ENCODE data around the gene CLDN9.

Gene CLDN9

DNA sequence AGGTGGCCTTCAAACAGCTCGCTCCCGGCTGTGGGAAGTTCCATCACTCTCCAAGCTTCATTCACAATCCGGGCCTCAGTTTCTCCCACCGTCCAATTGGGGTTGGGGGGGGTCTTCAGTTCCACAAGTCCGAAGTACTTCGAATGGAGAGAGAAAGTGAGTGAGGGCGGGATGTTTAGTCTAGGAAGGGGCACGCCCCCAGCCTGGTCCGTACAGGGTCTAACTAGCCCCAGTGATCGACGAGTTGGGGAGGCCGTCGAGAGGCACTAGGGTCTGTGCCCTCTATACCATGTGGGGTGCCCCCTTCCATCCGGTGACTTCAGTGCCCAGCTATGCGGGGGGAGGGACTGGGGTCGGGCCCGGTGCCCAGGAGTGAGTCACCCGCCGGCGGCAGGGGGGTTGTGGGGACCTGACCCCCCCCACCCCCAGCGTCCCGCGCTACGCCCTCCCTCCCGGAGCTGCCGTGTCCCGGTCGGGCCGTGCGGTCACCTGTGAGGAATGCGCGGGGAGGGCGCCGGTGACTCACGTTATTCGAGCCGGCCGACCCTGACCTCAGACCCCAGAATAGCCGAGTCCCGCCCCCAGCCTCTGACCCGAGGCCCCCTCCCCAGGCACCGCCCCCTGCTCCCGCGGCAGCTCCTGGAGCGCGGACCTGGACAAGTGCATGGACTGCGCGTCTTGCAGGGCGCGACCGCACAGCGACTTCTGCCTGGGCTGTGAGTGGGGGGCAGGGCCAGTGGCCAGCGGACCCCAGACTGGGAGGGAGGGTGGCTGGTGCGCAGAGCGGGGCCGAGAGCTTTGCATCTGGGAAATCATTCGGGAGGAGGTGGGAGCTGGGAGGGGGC lies 8.1 kb downstream of the CLDN9 start:
- Histone ChIP-seq H3K27me3 (ENCODE audit: insufficient read depth, low read length) (peaks cover 8% of the 10 kb centered on the region), H2AFZ (ENCODE audit: low read depth, low read length) (peak overlapping the region; percentile 14)

DNA sequence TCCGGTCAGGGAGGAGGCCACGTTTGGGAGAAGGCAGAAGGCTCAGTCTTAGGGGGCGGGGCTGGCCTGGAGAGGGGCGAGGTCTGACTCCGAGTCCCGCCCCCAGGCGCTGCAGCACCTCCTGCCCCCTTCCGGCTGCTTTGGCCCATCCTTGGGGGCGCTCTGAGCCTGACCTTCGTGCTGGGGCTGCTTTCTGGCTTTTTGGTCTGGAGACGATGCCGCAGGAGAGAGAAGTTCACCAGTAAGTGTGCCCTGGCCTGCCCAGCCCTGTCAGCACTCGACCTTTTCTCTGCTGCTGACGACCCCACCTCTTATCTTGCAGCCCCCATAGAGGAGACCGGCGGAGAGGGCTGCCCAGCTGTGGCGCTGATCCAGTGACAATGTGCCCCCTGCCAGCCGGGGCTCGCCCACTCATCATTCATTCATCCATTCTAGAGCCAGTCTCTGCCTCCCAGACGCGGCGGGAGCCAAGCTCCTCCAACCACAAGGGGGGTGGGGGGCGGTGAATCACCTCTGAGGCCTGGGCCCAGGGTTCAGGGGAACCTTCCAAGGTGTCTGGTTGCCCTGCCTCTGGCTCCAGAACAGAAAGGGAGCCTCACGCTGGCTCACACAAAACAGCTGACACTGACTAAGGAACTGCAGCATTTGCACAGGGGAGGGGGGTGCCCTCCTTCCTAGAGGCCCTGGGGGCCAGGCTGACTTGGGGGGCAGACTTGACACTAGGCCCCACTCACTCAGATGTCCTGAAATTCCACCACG lies 8.9 kb downstream of the CLDN9 start:
- Histone ChIP-seq H3K4me3 (ENCODE audit: low read length) (peak overlapping the region; percentile 42), H3K4me1 (ENCODE audit: insufficient read depth, low read length) (peaks cover 27% of the 10 kb centered on the region), H3K36me3 (ENCODE audit: insufficient read depth, low read length) (peaks cover 13% of the 10 kb centered on the region), H3K9me3 (ENCODE audit: low read length) (no peaks in the 10 kb centered on the region), H2AFZ (ENCODE audit: low read depth, low read length) (peak overlapping the region; percentile 14), H3K27me3 (ENCODE audit: insufficient read depth, low read length) (peaks cover 6% of the 10 kb centered on the region)

More for the DNA sequence above, 8.1 kb downstream of the CLDN9 start:
- no peaks in the 10 kb centered on the region for H3K9me3 ChIP-seq (ENCODE audit: low read length)
- H3K36me3 ChIP-seq (ENCODE audit: insufficient read depth, low read length): peaks cover 5% of the 10 kb centered on the region
- peak overlapping the region; percentile 42 for H3K4me3 ChIP-seq (ENCODE audit: low read length)
- peaks cover 27% of the 10 kb centered on the region for H3K4me1 ChIP-seq (ENCODE audit: insufficient read depth, low read length)

DNA sequence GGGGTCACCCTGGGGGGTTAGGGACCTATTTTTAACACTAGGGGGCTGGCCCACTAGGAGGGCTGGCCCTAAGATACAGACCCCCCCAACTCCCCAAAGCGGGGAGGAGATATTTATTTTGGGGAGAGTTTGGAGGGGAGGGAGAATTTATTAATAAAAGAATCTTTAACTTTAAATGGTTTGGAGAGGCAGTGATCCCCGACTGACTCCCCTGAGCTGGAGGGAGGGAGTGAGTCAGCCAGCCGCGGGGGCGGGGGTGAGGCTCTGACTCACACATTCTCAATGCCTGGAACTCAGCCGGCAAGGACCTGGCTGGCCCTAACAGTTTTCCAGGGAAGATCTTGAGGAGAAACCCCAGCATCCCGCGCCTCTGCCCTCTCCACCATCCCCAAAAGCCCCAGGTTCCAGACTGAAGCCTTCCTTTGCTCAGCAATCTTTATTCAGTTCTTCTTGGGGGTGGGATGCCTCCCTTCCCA lies 9.5 kb downstream of the CLDN9 start:
- H3K36me3 ChIP-seq (ENCODE audit: insufficient read depth, low read length): peaks cover 19% of the 10 kb centered on the region
- H3K9me3 ChIP-seq (ENCODE audit: low read length): no peaks in the 10 kb centered on the region
- H3K4me3 ChIP-seq (ENCODE audit: low read length): peak overlapping the region; percentile 42
- H3K27me3 ChIP-seq (ENCODE audit: insufficient read depth, low read length): peaks cover 2% of the 10 kb centered on the region
- no peak overlapping the region for H2AFZ ChIP-seq (ENCODE audit: low read depth, low read length)
- H3K4me1 ChIP-seq (ENCODE audit: insufficient read depth, low read length): peaks cover 27% of the 10 kb centered on the region

DNA sequence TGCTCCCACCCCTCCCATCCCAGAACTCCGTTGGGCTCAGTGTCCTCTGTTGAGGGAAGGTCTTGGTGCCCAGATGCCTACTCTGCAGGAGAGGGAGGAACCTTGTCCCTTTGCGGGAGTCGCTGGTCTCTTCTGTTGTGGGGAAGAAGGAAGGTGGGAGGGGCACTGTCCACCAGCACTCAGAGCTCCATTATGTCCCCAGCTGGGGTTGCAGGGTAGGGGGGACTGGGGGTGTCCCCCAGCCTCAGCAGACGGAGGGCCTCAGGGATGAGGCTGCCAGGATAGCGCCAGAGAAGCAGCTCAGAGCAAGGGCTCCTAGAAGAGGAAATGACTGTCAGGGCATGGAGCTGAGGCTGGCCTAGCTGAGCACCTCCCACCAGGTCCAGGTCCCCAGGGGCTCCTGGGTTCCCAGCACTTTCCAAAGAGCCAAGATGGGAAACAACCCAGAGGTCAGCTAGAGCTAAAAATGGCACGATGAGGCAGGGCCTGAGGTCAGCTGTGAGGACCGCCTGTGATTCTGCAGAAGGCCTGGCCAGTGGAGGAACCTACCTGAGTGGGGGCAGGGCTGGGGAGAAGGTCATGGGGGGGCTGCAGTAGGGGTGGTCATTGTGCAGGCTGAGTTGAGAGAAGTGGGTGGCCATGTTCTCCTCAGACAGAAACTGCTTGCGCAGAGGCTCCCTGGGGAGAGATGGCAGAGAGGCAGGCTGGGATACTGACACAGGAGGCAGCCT lies 10.1 kb downstream of the CLDN9 start:
- no peak overlapping the region for H2AFZ ChIP-seq (ENCODE audit: low read depth, low read length)
- no peaks in the 10 kb centered on the region for H3K9me3 ChIP-seq (ENCODE audit: low read length)

DNA sequence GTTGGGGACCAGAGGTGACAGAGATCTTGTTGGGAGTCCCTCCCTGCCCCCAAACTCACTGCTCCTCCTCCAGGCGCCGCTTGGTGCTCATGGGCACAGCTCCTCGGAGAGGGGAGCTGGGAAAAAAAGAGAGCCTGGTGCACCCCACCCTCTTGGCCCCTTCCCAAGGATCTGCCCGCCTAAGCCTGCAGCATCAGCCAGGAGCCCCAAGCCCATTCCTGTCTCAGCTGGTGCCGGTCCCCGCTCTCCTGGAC lies 10.6 kb downstream of the CLDN9 start:
- Histone ChIP-seq H3K36me3 (ENCODE audit: insufficient read depth, low read length) (peaks cover 19% of the 10 kb centered on the region), H3K4me1 (ENCODE audit: insufficient read depth, low read length) (peaks cover 27% of the 10 kb centered on the region), H2AFZ (ENCODE audit: low read depth, low read length) (peak overlapping the region; percentile 22)

More for the DNA sequence above, 10.1 kb downstream of the CLDN9 start:
- Histone ChIP-seq H3K4me1 (ENCODE audit: insufficient read depth, low read length) (peaks cover 27% of the 10 kb centered on the region), H3K36me3 (ENCODE audit: insufficient read depth, low read length) (peaks cover 19% of the 10 kb centered on the region), H3K27me3 (ENCODE audit: insufficient read depth, low read length) (no peaks in the 10 kb centered on the region), H3K4me3 (ENCODE audit: low read length) (peak overlapping the region; percentile 56)

DNA sequence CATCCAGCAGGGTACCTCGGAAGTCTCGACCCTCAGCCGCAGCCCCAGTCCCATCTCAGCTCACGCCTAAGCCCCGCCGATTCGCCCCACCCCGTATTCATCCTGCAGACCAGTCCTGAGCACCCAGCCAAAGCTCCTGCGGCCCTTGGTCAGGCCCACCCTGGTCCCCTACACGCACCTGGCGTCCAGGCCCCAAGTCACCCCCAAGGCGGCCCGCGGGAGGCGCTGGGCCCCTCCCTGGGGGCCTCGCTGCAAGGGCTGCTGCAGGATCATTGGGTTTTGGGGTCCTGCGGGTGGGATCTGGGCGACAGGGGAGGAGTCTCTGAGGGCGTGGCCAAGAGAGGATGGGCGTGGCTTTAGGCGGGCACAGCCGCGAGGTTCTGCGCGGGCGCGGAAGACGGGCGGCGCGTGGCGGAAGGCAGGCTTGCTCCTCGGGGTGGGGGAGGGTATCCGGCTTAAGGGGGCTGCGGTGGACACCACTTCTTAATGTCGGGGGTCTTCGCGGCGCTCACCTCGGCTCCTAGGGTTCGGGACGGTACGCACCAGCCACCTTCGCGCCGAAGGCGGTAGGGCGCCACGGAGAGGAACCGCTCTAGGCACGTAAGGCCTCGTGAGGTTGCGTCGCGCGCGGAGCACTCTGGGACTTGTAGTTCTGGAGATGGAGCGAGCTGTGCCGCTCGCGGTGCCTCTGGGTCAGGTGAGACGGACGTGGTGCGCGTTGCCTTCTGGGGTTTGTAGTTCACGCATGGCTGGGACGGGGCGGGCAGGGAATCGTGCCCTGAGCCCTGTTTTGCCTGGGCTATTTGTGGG lies 11.2 kb downstream of the CLDN9 start, which contains the start of the genes HCFC1R1 and THOC6:
HCFC1R1 (minus strand) TSS at position 274 of the 810 bp plus-strand sequence; CDS start at position 273, 1 bp downstream.
THOC6 (plus strand) TSS at position 367 of the 810 bp plus-strand sequence; CDS start at position 659, 292 bp downstream.
- Histone ChIP-seq H2AFZ (ENCODE audit: low read depth, low read length) (peak within 1 kb of the TSS; percentile 22), H3K36me3 (ENCODE audit: insufficient read depth, low read length) (peaks cover 19% of the 10 kb centered on the region), H3K9me3 (ENCODE audit: low read length) (no peaks in the 10 kb centered on the region), H3K4me1 (ENCODE audit: insufficient read depth, low read length) (peaks cover 27% of the 10 kb centered on the region), H3K27me3 (ENCODE audit: insufficient read depth, low read length) (no peaks in the 10 kb centered on the region), H3K4me3 (ENCODE audit: low read length) (peak within 1 kb of the TSS; percentile 56)

More for the DNA sequence above, 10.6 kb downstream of the CLDN9 start:
- Histone ChIP-seq H3K9me3 (ENCODE audit: low read length) (no peaks in the 10 kb centered on the region), H3K27me3 (ENCODE audit: insufficient read depth, low read length) (no peaks in the 10 kb centered on the region), H3K4me3 (ENCODE audit: low read length) (peak overlapping the region; percentile 56)

DNA sequence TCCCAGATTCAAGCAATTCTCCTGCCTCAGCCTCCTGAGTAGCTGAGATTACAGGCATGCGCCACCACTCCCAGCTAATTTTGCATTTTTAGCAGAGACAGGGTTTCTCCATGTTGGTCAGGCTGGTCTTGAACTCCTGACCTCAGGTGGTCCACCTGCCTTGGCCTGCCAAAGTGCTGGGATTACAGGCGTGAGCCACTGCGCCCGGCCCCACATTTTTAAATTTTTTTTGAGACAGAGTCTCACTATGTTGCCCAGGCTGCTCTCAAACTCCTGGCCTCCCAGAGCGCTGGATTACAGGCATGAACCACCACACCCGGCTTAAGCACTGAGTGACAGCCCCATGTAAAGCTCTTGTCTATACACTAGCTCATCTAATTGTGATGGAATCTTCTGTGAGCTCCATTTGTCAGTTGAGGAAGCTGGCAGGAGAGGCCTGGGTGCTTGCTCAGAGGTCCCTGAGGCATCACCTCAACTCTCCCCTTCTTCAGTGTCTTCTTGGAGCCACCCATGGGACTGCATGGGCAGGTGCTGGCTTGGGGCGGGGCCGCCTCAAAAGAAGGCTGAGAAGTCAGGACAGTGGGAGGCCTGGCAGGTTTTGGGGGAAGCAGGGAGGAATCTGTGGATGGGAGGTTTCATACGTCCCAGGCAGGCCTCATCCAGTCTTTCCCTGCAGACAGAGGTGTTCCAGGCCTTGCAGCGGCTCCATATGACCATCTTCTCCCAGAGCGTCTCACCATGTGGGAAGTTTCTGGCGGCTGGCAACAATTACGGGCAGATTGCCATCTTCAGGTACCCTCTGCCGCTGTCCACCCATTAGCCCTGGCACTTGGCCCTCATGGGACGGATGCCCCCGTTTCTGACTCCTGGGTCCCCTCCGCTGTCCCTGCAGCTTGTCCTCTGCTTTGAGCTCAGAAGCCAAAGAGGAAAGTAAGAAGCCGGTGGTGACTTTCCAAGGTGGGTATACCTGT lies 12.6 kb downstream of the CLDN9 start:
- Histone ChIP-seq H3K27me3 (ENCODE audit: insufficient read depth, low read length) (no peaks in the 10 kb centered on the region), H2AFZ (ENCODE audit: low read depth, low read length) (no peak overlapping the region), H3K36me3 (ENCODE audit: insufficient read depth, low read length) (peaks cover 19% of the 10 kb centered on the region), H3K4me1 (ENCODE audit: insufficient read depth, low read length) (peaks cover 27% of the 10 kb centered on the region), H3K4me3 (ENCODE audit: low read length) (no peak overlapping the region), H3K9me3 (ENCODE audit: low read length) (no peaks in the 10 kb centered on the region)

DNA sequence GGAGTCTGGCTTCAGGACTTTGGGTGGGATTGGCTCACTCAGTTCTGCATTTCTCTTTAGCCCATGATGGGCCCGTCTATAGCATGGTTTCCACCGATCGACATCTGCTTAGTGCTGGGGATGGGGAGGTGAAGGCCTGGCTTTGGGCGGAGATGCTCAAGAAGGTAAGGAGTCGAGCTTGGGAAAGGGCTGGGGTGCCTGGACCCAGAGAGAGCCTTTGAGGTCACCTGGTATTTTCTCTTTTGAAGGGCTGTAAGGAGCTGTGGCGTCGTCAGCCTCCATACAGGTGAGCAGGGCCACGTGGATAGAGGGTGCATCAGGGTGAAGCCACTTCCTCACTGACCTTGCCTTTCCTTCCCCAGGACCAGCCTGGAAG lies 13.3 kb downstream of the CLDN9 start:
- H3K9me3 ChIP-seq (ENCODE audit: low read length): no peaks in the 10 kb centered on the region
- H3K4me3 ChIP-seq (ENCODE audit: low read length): no peak overlapping the region
- peaks cover 19% of the 10 kb centered on the region for H3K36me3 ChIP-seq (ENCODE audit: insufficient read depth, low read length)

DNA sequence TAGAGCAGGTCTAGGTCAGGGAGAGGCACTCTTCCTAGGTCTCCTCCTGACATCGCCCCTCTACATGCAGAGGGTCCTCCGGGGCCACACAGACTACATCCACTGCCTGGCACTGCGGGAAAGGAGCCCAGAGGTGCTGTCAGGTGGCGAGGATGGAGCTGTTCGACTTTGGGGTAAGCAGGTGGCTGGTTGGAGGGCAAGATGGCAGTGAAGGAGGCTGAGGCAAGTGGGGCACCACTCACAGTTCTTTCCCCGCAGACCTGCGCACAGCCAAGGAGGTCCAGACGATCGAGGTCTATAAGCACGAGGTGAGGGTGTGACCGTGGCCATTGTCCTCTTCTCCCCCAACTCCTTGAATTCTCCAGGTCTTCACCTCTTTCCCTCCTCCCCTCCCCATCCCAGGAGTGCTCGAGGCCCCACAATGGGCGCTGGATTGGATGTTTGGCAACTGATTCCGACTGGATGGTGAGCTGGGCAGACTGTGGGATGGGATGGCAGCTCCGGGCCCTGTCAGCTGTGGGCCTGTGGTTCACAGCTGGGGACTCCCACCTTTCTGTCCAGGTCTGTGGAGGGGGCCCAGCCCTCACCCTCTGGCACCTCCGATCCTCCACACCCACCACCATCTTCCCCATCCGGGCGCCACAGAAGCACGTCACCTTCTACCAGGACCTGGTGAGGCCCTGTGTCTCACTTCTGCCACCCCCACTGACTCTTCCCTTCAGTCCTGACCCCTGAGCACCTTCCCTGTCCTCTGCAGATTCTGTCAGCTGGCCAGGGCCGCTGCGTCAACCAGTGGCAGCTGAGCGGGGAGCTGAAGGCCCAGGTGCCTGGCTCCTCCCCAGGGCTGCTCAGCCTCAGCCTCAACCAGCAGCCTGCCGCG lies 14.1 kb downstream of the CLDN9 start:
- H3K36me3 ChIP-seq (ENCODE audit: insufficient read depth, low read length): peaks cover 19% of the 10 kb centered on the region
- no peaks in the 10 kb centered on the region for H3K27me3 ChIP-seq (ENCODE audit: insufficient read depth, low read length)
- H3K4me1 ChIP-seq (ENCODE audit: insufficient read depth, low read length): peaks cover 18% of the 10 kb centered on the region

More for the DNA sequence above, 13.3 kb downstream of the CLDN9 start:
- Histone ChIP-seq H3K27me3 (ENCODE audit: insufficient read depth, low read length) (no peaks in the 10 kb centered on the region), H3K4me1 (ENCODE audit: insufficient read depth, low read length) (peaks cover 22% of the 10 kb centered on the region), H2AFZ (ENCODE audit: low read depth, low read length) (no peak overlapping the region)

DNA sequence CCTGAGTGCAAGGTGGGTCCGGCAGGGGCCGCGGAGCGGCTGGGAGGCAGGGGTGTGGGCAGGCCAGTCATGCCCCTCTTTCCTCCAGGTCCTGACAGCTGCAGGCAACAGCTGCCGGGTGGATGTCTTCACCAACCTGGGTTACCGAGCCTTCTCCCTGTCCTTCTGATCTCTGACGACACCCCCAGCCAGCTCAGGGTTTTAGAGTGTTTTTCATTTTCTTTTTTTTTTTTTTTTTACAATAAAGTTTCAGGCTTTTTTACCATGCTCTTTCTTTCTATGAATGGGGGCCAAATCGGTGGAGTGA lies 14.7 kb downstream of the CLDN9 start:
- Histone ChIP-seq H3K9me3 (ENCODE audit: low read length) (no peaks in the 10 kb centered on the region), H2AFZ (ENCODE audit: low read depth, low read length) (no peak overlapping the region), H3K27me3 (ENCODE audit: insufficient read depth, low read length) (peaks cover 2% of the 10 kb centered on the region), H3K4me1 (ENCODE audit: insufficient read depth, low read length) (peaks cover 12% of the 10 kb centered on the region), H3K4me3 (ENCODE audit: low read length) (no peak overlapping the region), H3K36me3 (ENCODE audit: insufficient read depth, low read length) (peaks cover 19% of the 10 kb centered on the region)

More for the DNA sequence above, 14.1 kb downstream of the CLDN9 start:
- Histone ChIP-seq H3K9me3 (ENCODE audit: low read length) (no peaks in the 10 kb centered on the region), H3K4me3 (ENCODE audit: low read length) (no peak overlapping the region), H2AFZ (ENCODE audit: low read depth, low read length) (no peak overlapping the region)
